Thoracic aorta endothelial cell (primary cell): ENCODE measurements around the gene DLGAP1. TPM values are rescaled to one million over a fixed set of nuclear protein-coding genes. Genes with fewer than 3 reads are reported as not detected.

ENCODE experiments used
- small RNA-seq: library from RNA; depleted of rRNA; stranded (forward); fragments of <200 nt; gene quantifications from one replicate; pipeline ENCODE3, GENCODE V24; 2012
- total RNA-seq: library from RNA; depleted of rRNA; stranded (reverse); fragments of >200 nt; gene quantifications from 2 replicates; pipeline ENCODE4 v1.2.3, GENCODE V29; 2012

The DLGAP1 gene
- total RNA-seq = 0.27 and 2.2 TPM in 2 replicates

DNA sequence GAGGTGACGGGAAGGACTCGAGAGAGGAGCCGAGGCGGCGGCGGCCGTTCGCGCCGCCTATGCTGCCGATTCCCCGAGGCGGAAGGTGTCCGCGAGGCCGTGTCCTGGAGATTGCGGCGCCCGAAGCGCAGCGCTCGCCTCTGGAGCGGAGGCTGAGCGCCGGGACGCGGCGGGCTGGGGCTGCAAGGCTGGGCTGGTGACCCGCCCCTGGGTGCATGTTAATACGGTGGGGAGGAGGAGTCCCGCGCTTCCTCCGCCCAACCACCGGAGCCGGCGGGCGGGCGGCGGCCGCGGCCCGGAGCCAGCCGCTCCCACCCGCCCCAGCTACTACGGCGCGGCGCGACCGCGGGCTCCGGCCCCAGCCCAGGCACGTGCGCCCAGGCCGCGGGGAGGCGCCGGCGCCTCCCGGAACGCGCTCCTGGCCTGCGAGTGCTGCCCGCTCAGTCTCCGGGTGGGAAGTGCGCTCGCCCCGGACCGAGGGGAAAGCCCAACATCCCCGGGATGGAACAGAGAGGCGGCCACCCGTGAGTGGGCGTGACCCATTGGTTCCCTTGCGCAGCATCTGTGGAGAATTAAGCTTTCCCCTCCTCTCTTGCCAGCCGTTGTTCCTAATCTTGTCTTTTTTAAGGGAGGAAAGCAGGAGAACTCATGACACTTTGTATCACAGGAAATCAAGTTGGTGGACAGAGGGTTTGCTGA is at the start of gene DLGAP1:
Gene DLGAP1, minus strand, starts transcription at position 195 of the 699 bp plus-strand sequence.

DNA sequence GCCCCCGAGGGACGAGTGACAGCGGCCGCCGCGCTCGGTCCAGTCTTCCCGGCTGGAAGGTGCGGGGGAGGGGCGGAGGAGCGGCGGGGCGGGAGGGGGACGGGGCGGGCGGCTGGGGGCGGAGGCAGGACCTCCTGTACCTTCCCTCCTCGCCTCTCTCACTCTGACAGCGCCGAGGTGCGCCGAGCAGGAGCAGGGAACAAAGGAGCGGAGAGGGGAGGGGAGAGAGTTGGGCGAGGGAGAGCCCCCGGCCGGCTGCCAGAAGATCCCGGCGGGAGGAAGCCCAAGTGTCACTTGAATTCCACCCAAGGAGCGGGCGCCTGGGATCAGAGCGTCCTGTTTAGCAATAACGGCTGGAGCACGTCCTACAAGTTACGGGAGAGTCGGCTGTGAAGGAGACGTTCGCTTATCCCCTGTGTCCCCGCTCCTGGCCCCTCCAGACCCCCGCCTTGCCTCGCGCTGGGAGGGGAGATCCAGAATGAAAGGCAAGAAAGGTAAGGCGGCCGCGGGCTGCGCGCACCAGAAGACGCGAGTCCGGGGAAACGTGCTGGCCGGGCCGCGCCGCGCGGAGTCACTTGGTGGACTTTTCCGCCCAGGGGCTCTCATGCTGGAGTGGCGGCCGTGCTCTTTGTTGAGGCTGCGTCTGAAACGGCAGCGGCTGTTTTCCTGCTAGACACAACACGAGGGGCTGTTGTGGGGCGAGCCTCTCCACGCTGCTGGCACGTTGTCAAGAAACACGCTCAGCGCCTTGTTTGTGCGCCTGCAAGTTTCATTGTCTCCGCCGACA is 1004.9 kb downstream of the DLGAP1 start, which contains the start of gene TGIF1:
Gene TGIF1, plus strand, starts transcription at position 161 of the 787 bp plus-strand sequence. Its CDS starts 318 bp downstream, at position 479.

Small RNAs within 50 kb of the gene (small RNA-seq; reads per million reads assigned to genes)
- gene AP005208.1 (not detected), gene AP005403.1 (not detected), gene MIR6718 (not detected), gene RN7SL39P (not detected), gene RNU6-831P (not detected)
